Suprapubic skin (tissue), 4 donors: Measurements from ENCODE around the gene MRPS12.

Source experiments
- EP300 ChIP-seq: sonication (generic); formaldehyde crosslinking; IDR thresholded peaks from one replicate; pipeline ENCODE4 v1.6.1; 2017; ENCODE audit warnings: antibody characterized with exemption
- POLR2A ChIP-seq, 2 donors: fragments of 450-650 bp; IDR thresholded peaks; one replicate each; pipeline ENCODE4 v1.6.1; 2017; ENCODE audit warnings: antibody characterized with exemption in 2 of 2, mild to moderate bottlenecking in 2 of 2, moderate library complexity in 2 of 2
- POLR2AphosphoS5 ChIP-seq, 3 donors: sonication (generic); formaldehyde crosslinking; IDR thresholded peaks; one replicate each; pipeline ENCODE4 v1.6.1; 2017; ENCODE audit warnings: antibody characterized with exemption in 3 of 3
- TF ChIP-seq, protein P1 (sequence below), 2 donors: fragments of 200-600 bp in 1 of 2; fragments of 450-650 bp in 1 of 2; sonication (generic) in 1 of 2; IDR thresholded peaks; one replicate each; pipeline ENCODE4 v1.5.1; 2016 to 2019; ENCODE audit warnings: antibody characterized with exemption in 2 of 2, mild to moderate bottlenecking in 1 of 2, moderate library complexity in 1 of 2

DNA sequence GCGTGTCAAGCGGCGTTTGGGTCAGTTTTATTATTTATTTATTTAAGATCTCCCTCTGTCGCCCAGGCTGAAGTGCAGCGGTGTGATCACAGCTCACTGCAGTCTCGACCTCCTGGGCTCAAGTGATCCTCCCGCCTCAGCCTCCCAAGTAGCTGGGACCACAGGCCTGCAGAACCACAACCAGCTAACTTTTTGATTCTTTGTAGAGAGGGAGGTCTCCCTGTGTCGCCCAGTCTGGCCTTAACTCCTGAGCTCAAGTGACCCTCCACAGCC lies 713 bp downstream of the MRPS12 start:
- TF ChIP-seq, protein P1, sequence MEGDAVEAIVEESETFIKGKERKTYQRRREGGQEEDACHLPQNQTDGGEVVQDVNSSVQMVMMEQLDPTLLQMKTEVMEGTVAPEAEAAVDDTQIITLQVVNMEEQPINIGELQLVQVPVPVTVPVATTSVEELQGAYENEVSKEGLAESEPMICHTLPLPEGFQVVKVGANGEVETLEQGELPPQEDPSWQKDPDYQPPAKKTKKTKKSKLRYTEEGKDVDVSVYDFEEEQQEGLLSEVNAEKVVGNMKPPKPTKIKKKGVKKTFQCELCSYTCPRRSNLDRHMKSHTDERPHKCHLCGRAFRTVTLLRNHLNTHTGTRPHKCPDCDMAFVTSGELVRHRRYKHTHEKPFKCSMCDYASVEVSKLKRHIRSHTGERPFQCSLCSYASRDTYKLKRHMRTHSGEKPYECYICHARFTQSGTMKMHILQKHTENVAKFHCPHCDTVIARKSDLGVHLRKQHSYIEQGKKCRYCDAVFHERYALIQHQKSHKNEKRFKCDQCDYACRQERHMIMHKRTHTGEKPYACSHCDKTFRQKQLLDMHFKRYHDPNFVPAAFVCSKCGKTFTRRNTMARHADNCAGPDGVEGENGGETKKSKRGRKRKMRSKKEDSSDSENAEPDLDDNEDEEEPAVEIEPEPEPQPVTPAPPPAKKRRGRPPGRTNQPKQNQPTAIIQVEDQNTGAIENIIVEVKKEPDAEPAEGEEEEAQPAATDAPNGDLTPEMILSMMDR (IDR thresholded peaks at IDR 0.05): no peak
- no peak for TF ChIP-seq EP300
- TF ChIP-seq POLR2AphosphoS5 (IDR thresholded peaks at IDR 0.05): no peak
- TF ChIP-seq POLR2A (IDR thresholded peaks at IDR 0.05): no peak
